ENCODE results near the gene TPRG1. TPM values are rescaled to one million over a fixed set of nuclear protein-coding genes. Genes with fewer than 3 reads are reported as not detected.

Gene TPRG1
- total and polyA plus RNA-seq, 2 of the 8 experiments (the other 6 are each of a cell fraction or from before 2014, with no cell fraction given) = 0.37 to 0.47 TPM

- TF ChIP-seq CHD7 (IDR thresholded peaks at IDR 0.05; ENCODE audit: insufficient replicate concordance, low read length) = peak; percentile 21
Observed at GRCh38 chr3:189304465-189305351, 132.9 kb downstream of the TPRG1 start (continued).

Measured in H1 (cell line).